ENCODE data around the gene ZNF780A. TPM values are rescaled to one million over a fixed set of nuclear protein-coding genes. Genes with fewer than 3 reads are reported as not detected.

The ZNF780A gene
- total RNA-seq, 1 experiment from 2014 or later: 24.3 TPM

Other genes starting within 250 kb of the ZNF780A start
- gene FBL, start 244.6 kb downstream of the ZNF780A start, total RNA-seq (2014; rRNA removed; shearing (Covaris generic)): 148 and 165 TPM in 2 replicates
- gene FCGBP, start 156.3 kb downstream of the ZNF780A start, total RNA-seq (2014; rRNA removed; shearing (Covaris generic)): under 0.01 TPM in 1 of 2 replicates, not detected in the other
- 234 and 258 TPM in 2 replicates for gene PSMC4, start 119.8 kb downstream of the ZNF780A start, total RNA-seq (2014; rRNA removed; shearing (Covaris generic))
- 4.0 and 4.3 TPM in 2 replicates for gene ZNF546, start 93.9 kb downstream of the ZNF780A start, total RNA-seq (2014; rRNA removed; shearing (Covaris generic))
- gene ZNF780B, start 34.7 kb downstream of the ZNF780A start, total RNA-seq (2014; rRNA removed; shearing (Covaris generic)): 7.8 and 9.6 TPM in 2 replicates
- 3.8 and 4.9 TPM in 2 replicates for gene MAP3K10, start 100.5 kb upstream of the ZNF780A start, total RNA-seq (2014; rRNA removed; shearing (Covaris generic))
- not detected in 2 replicates for gene TTC9B, start 127.4 kb upstream of the ZNF780A start, total RNA-seq (2014; rRNA removed; shearing (Covaris generic))
- gene CCNP, start 135.7 kb upstream of the ZNF780A start, total RNA-seq (2014; rRNA removed; shearing (Covaris generic)): 0.29 TPM in 1 of 2 replicates, not detected in the other
- gene AKT2, start 194.4 kb upstream of the ZNF780A start, total RNA-seq (2014; rRNA removed; shearing (Covaris generic)): 53.5 and 65.1 TPM in 2 replicates

All from RPMI7951 (cell line).